Measurements from ENCODE around the gene COG3.

Gene COG3

GRCh38 chr13:45541806-45542205 lies 77.1 kb downstream of the COG3 start:
- no peak overlapping the region for H3K27ac ChIP-seq (ENCODE audit: low read depth, low read length)

GRCh38 chr13:45542391-45542790 lies 77.7 kb downstream of the COG3 start:
- Histone ChIP-seq H3K27ac (ENCODE audit: low read depth, low read length) (no peak overlapping the region), H3K36me3 (ENCODE audit: control insufficient read depth in 1 of 2, insufficient read depth in 2 of 2, low read length in 2 of 2) (no peaks in the 10 kb centered on the region), H3K9ac (ENCODE audit: low read depth in 1 of 2, low read length in 2 of 2) (no peak overlapping the region), H3K9me3 (ENCODE audit: control insufficient read depth in 1 of 2, low read length in 2 of 2) (no peaks in the 10 kb centered on the region), H3K27me3 (ENCODE audit: control insufficient read depth in 1 of 2, insufficient read depth in 2 of 2, low read length in 2 of 2) (no peaks in the 10 kb centered on the region), H3K4me1 (ENCODE audit: control insufficient read depth in 1 of 2, insufficient read depth in 2 of 2, low read length in 2 of 2) (no peaks in the 10 kb centered on the region), H3K4me3 (ENCODE audit: low read depth in 1 of 2, low read length in 2 of 2) (no peak overlapping the region)

More at GRCh38 chr13:45541806-45542205, 77.1 kb downstream of the COG3 start:
- Histone ChIP-seq H3K27me3 (ENCODE audit: control insufficient read depth in 1 of 2, insufficient read depth in 2 of 2, low read length in 2 of 2) (no peaks in the 10 kb centered on the region), H3K4me1 (ENCODE audit: control insufficient read depth in 1 of 2, insufficient read depth in 2 of 2, low read length in 2 of 2) (no peaks in the 10 kb centered on the region), H3K9ac (ENCODE audit: low read depth in 1 of 2, low read length in 2 of 2) (no peak overlapping the region), H3K9me3 (ENCODE audit: control insufficient read depth in 1 of 2, low read length in 2 of 2) (no peaks in the 10 kb centered on the region), H3K36me3 (ENCODE audit: control insufficient read depth in 1 of 2, insufficient read depth in 2 of 2, low read length in 2 of 2) (no peaks in the 10 kb centered on the region), H3K4me3 (ENCODE audit: low read depth in 1 of 2, low read length in 2 of 2) (no peak overlapping the region)

- Histone ChIP-seq H3K9ac (ENCODE audit: low read depth in 1 of 2, low read length in 2 of 2) (no peak overlapping the region), H3K4me1 (ENCODE audit: control insufficient read depth in 1 of 2, insufficient read depth in 2 of 2, low read length in 2 of 2) (no peaks in the 10 kb centered on the region)
Observed at GRCh38 chr13:45542878-45543277, 78.1 kb downstream of the COG3 start.

GRCh38 chr13:45544520-45544919 lies 79.8 kb downstream of the COG3 start:
- Histone ChIP-seq H3K27me3 (ENCODE audit: control insufficient read depth in 1 of 2, insufficient read depth in 2 of 2, low read length in 2 of 2) (peaks cover 3 to 9% of the 10 kb centered on the region in 2 donors), H3K4me1 (ENCODE audit: control insufficient read depth in 1 of 2, insufficient read depth in 2 of 2, low read length in 2 of 2) (no peaks in the 10 kb centered on the region), H3K36me3 (ENCODE audit: control insufficient read depth in 1 of 2, insufficient read depth in 2 of 2, low read length in 2 of 2) (no peaks in the 10 kb centered on the region), H3K9me3 (ENCODE audit: control insufficient read depth in 1 of 2, low read length in 2 of 2) (no peaks in the 10 kb centered on the region), H3K4me3 (ENCODE audit: low read depth in 1 of 2, low read length in 2 of 2) (no peak overlapping the region), H3K9ac (ENCODE audit: low read depth in 1 of 2, low read length in 2 of 2) (no peak overlapping the region), H3K27ac (ENCODE audit: low read depth, low read length) (no peak overlapping the region)

More at GRCh38 chr13:45542878-45543277, 78.1 kb downstream of the COG3 start:
- Histone ChIP-seq H3K36me3 (ENCODE audit: control insufficient read depth in 1 of 2, insufficient read depth in 2 of 2, low read length in 2 of 2) (no peaks in the 10 kb centered on the region), H3K4me3 (ENCODE audit: low read depth in 1 of 2, low read length in 2 of 2) (no peak overlapping the region), H3K27me3 (ENCODE audit: control insufficient read depth in 1 of 2, insufficient read depth in 2 of 2, low read length in 2 of 2) (peaks cover 0 to 4% of the 10 kb centered on the region in 2 donors), H3K27ac (ENCODE audit: low read depth, low read length) (no peak overlapping the region), H3K9me3 (ENCODE audit: control insufficient read depth in 1 of 2, low read length in 2 of 2) (no peaks in the 10 kb centered on the region)

- Histone ChIP-seq H3K9ac (ENCODE audit: low read depth in 1 of 2, low read length in 2 of 2) (no peak overlapping the region), H3K9me3 (ENCODE audit: control insufficient read depth in 1 of 2, low read length in 2 of 2) (no peaks in the 10 kb centered on the region), H3K36me3 (ENCODE audit: control insufficient read depth in 1 of 2, insufficient read depth in 2 of 2, low read length in 2 of 2) (no peaks in the 10 kb centered on the region)
Observed at GRCh38 chr13:45545686-45546409, 81.1 kb downstream of the COG3 start.

GRCh38 chr13:45546410-45546765 lies 81.6 kb downstream of the COG3 start:
- Histone ChIP-seq H3K4me3 (ENCODE audit: low read depth in 1 of 2, low read length in 2 of 2) (no peak overlapping the region), H3K9me3 (ENCODE audit: control insufficient read depth in 1 of 2, low read length in 2 of 2) (no peaks in the 10 kb centered on the region), H3K27me3 (ENCODE audit: control insufficient read depth in 1 of 2, insufficient read depth in 2 of 2, low read length in 2 of 2) (peaks cover 3 to 9% of the 10 kb centered on the region in 2 donors), H3K9ac (ENCODE audit: low read depth in 1 of 2, low read length in 2 of 2) (no peak overlapping the region), H3K27ac (ENCODE audit: low read depth, low read length) (no peak overlapping the region), H3K36me3 (ENCODE audit: control insufficient read depth in 1 of 2, insufficient read depth in 2 of 2, low read length in 2 of 2) (no peaks in the 10 kb centered on the region), H3K4me1 (ENCODE audit: control insufficient read depth in 1 of 2, insufficient read depth in 2 of 2, low read length in 2 of 2) (no peaks in the 10 kb centered on the region)

More at GRCh38 chr13:45545686-45546409, 81.1 kb downstream of the COG3 start:
- H3K27me3 ChIP-seq (ENCODE audit: control insufficient read depth in 1 of 2, insufficient read depth in 2 of 2, low read length in 2 of 2), result peaks cover 3 to 9% of the 10 kb centered on the region in 2 donors
- H3K27ac ChIP-seq (ENCODE audit: low read depth, low read length), result no peak overlapping the region
- no peaks in the 10 kb centered on the region for H3K4me1 ChIP-seq (ENCODE audit: control insufficient read depth in 1 of 2, insufficient read depth in 2 of 2, low read length in 2 of 2)
- H3K4me3 ChIP-seq (ENCODE audit: low read depth in 1 of 2, low read length in 2 of 2), result no peak overlapping the region

GRCh38 chr13:45548281-45548680 lies 83.5 kb downstream of the COG3 start:
- Histone ChIP-seq H3K36me3 (ENCODE audit: control insufficient read depth in 1 of 2, insufficient read depth in 2 of 2, low read length in 2 of 2) (no peaks in the 10 kb centered on the region), H3K4me3 (ENCODE audit: low read depth in 1 of 2, low read length in 2 of 2) (no peak overlapping the region), H3K9ac (ENCODE audit: low read depth in 1 of 2, low read length in 2 of 2) (no peak overlapping the region), H3K4me1 (ENCODE audit: control insufficient read depth in 1 of 2, insufficient read depth in 2 of 2, low read length in 2 of 2) (no peaks in the 10 kb centered on the region), H3K27me3 (ENCODE audit: control insufficient read depth in 1 of 2, insufficient read depth in 2 of 2, low read length in 2 of 2) (peaks cover 3 to 9% of the 10 kb centered on the region in 2 donors), H3K27ac (ENCODE audit: low read depth, low read length) (no peak overlapping the region), H3K9me3 (ENCODE audit: control insufficient read depth in 1 of 2, low read length in 2 of 2) (no peaks in the 10 kb centered on the region)

GRCh38 chr13:45554604-45555109 lies 89.9 kb downstream of the COG3 start:
- no peaks in the 10 kb centered on the region for H3K4me1 ChIP-seq (ENCODE audit: control insufficient read depth in 1 of 2, insufficient read depth in 2 of 2, low read length in 2 of 2)

GRCh38 chr13:45564133-45564776 lies 99.5 kb downstream of the COG3 start:
- Histone ChIP-seq H3K27ac (ENCODE audit: low read depth, low read length) (no peak overlapping the region), H3K9ac (ENCODE audit: low read depth in 1 of 2, low read length in 2 of 2) (no peak overlapping the region), H3K36me3 (ENCODE audit: control insufficient read depth in 1 of 2, insufficient read depth in 2 of 2, low read length in 2 of 2) (no peaks in the 10 kb centered on the region), H3K4me1 (ENCODE audit: control insufficient read depth in 1 of 2, insufficient read depth in 2 of 2, low read length in 2 of 2) (no peaks in the 10 kb centered on the region), H3K27me3 (ENCODE audit: control insufficient read depth in 1 of 2, insufficient read depth in 2 of 2, low read length in 2 of 2) (no peaks in the 10 kb centered on the region), H3K4me3 (ENCODE audit: low read depth in 1 of 2, low read length in 2 of 2) (no peak overlapping the region), H3K9me3 (ENCODE audit: control insufficient read depth in 1 of 2, low read length in 2 of 2) (no peaks in the 10 kb centered on the region)

More at GRCh38 chr13:45554604-45555109, 89.9 kb downstream of the COG3 start:
- Histone ChIP-seq H3K9me3 (ENCODE audit: control insufficient read depth in 1 of 2, low read length in 2 of 2) (no peaks in the 10 kb centered on the region), H3K9ac (ENCODE audit: low read depth in 1 of 2, low read length in 2 of 2) (no peak overlapping the region), H3K36me3 (ENCODE audit: control insufficient read depth in 1 of 2, insufficient read depth in 2 of 2, low read length in 2 of 2) (no peaks in the 10 kb centered on the region), H3K27me3 (ENCODE audit: control insufficient read depth in 1 of 2, insufficient read depth in 2 of 2, low read length in 2 of 2) (no peaks in the 10 kb centered on the region), H3K4me3 (ENCODE audit: low read depth in 1 of 2, low read length in 2 of 2) (no peak overlapping the region), H3K27ac (ENCODE audit: low read depth, low read length) (no peak overlapping the region)

GRCh38 chr13:45565331-45565730 lies 100.6 kb downstream of the COG3 start:
- no peaks in the 10 kb centered on the region for H3K36me3 ChIP-seq (ENCODE audit: control insufficient read depth in 1 of 2, insufficient read depth in 2 of 2, low read length in 2 of 2)

More at GRCh38 chr13:45565331-45565730, 100.6 kb downstream of the COG3 start:
- Histone ChIP-seq H3K9me3 (ENCODE audit: control insufficient read depth in 1 of 2, low read length in 2 of 2) (no peaks in the 10 kb centered on the region), H3K9ac (ENCODE audit: low read depth in 1 of 2, low read length in 2 of 2) (no peak overlapping the region), H3K27me3 (ENCODE audit: control insufficient read depth in 1 of 2, insufficient read depth in 2 of 2, low read length in 2 of 2) (no peaks in the 10 kb centered on the region), H3K4me3 (ENCODE audit: low read depth in 1 of 2, low read length in 2 of 2) (no peak overlapping the region), H3K4me1 (ENCODE audit: control insufficient read depth in 1 of 2, insufficient read depth in 2 of 2, low read length in 2 of 2) (no peaks in the 10 kb centered on the region), H3K27ac (ENCODE audit: low read depth, low read length) (no peak overlapping the region)

All from duodenal mucosa (tissue), 2 donors.